Effector memory CD8-positive, alpha-beta T cell (primary cell): ENCODE results near the gene CAPN9.

ENCODE experiments used
- ATAC-seq: fragments of 150-1000 bp; cut with Tn5 transposase; replicated peaks from 2 replicates; pipeline ENCODE4 v1.10.0; 2021; ENCODE audit warnings: mild to moderate bottlenecking, moderate library complexity
- DNase-seq, 3 experiments: peaks; one replicate each; pipeline ENCODE4 v3.0.0; 2021
- H3K27ac Mint-ChIP-seq, 2 donors: one replicate each; pipeline ENCODE4 v1.8.0; 2022; ENCODE audit warnings: mild to moderate bottlenecking in 2 of 2, mixed read lengths in 2 of 2, moderate library complexity in 2 of 2
- H3K27me3 Mint-ChIP-seq, 2 donors: one replicate each; pipeline ENCODE4 v1.8.0; 2022; ENCODE audit warnings: mixed read lengths in 2 of 2
- H3K36me3 Mint-ChIP-seq: one replicate; pipeline ENCODE4 v1.8.0; 2022; ENCODE audit warnings: mild to moderate bottlenecking, moderate library complexity, mixed read lengths; ENCODE audit not compliant: insufficient read depth
- H3K4me1 Mint-ChIP-seq, 2 donors: one replicate each; pipeline ENCODE4 v1.8.0; 2022; ENCODE audit warnings: low read depth in 2 of 2, mixed read lengths in 2 of 2
- H3K4me3 Mint-ChIP-seq, 2 donors: one replicate each; pipeline ENCODE4 v1.8.0; 2022; ENCODE audit warnings: mild to moderate bottlenecking in 2 of 2, mixed read lengths in 2 of 2, moderate library complexity in 2 of 2
- H3K9me3 Mint-ChIP-seq, 2 donors: one replicate each; pipeline ENCODE4 v1.8.0; 2022; ENCODE audit warnings: mixed read lengths in 2 of 2

The CAPN9 gene

GRCh38 chr1:230826166-230826875 is 79.1 kb downstream of the CAPN9 start:
- no peak for ATAC-seq

GRCh38 chr1:230827081-230827681 is 80.0 kb downstream of the CAPN9 start:
- Mint-ChIP-seq H3K27me3 (peaks cover 11 to 44% of the 10 kb centered on the region in 2 donors), H3K4me3 (no peak overlapping the region), H3K4me1 (no peaks in the 10 kb centered on the region), H3K9me3 (no peaks in the 10 kb centered on the region), H3K36me3 (no peaks in the 10 kb centered on the region), H3K27ac (no peak overlapping the region)
- DNase-seq (no peak), ATAC-seq (no peak)

More at GRCh38 chr1:230826166-230826875, 79.1 kb downstream of the CAPN9 start:
- no peaks in the 10 kb centered on the region for H3K9me3 Mint-ChIP-seq
- no peak overlapping the region for H3K27ac Mint-ChIP-seq
- no peaks in the 10 kb centered on the region for H3K4me1 Mint-ChIP-seq
- DNase-seq = no peak
- H3K4me3 Mint-ChIP-seq = no peak overlapping the region
- H3K27me3 Mint-ChIP-seq = peaks cover 15 to 46% of the 10 kb centered on the region in 2 donors
- H3K36me3 Mint-ChIP-seq = no peaks in the 10 kb centered on the region

- no peaks in the 10 kb centered on the region for H3K9me3 Mint-ChIP-seq
- no peak overlapping the region for H3K4me3 Mint-ChIP-seq
- no peak overlapping the region for H3K27ac Mint-ChIP-seq
- H3K4me1 Mint-ChIP-seq = no peaks in the 10 kb centered on the region
- DNase-seq (no peak), ATAC-seq (no peak)
- H3K27me3 Mint-ChIP-seq = peaks cover 14 to 50% of the 10 kb centered on the region in 2 donors
- no peaks in the 10 kb centered on the region for H3K36me3 Mint-ChIP-seq
These were observed 80.6 kb downstream of the CAPN9 start for GRCh38 chr1:230827801-230828200.

GRCh38 chr1:230828421-230828820 is 81.2 kb downstream of the CAPN9 start:
- no peak overlapping the region for H3K27ac Mint-ChIP-seq
- ATAC-seq = no peak
- H3K9me3 Mint-ChIP-seq = no peaks in the 10 kb centered on the region

GRCh38 chr1:230831771-230832170 is 84.6 kb downstream of the CAPN9 start:
- Mint-ChIP-seq H3K9me3 (no peaks in the 10 kb centered on the region), H3K36me3 (peaks cover 2% of the 10 kb centered on the region), H3K27me3 (peaks cover 32 to 43% of the 10 kb centered on the region in 2 donors), H3K4me1 (no peaks in the 10 kb centered on the region), H3K27ac (no peak overlapping the region), H3K4me3 (no peak overlapping the region)
- no peak for ATAC-seq
- no peak for DNase-seq

More at GRCh38 chr1:230828421-230828820, 81.2 kb downstream of the CAPN9 start:
- Mint-ChIP-seq H3K27me3 (peaks cover 19 to 56% of the 10 kb centered on the region in 2 donors), H3K4me3 (no peak overlapping the region), H3K36me3 (no peaks in the 10 kb centered on the region), H3K4me1 (no peaks in the 10 kb centered on the region)
- no peak for DNase-seq

- H3K27me3 Mint-ChIP-seq = peaks cover 32 to 36% of the 10 kb centered on the region in 2 donors
- no peak for DNase-seq
These were observed 85.3 kb downstream of the CAPN9 start for GRCh38 chr1:230832476-230832875.

GRCh38 chr1:230833511-230833910 is 86.3 kb downstream of the CAPN9 start:
- H3K9me3 Mint-ChIP-seq = no peaks in the 10 kb centered on the region

More at GRCh38 chr1:230832476-230832875, 85.3 kb downstream of the CAPN9 start:
- no peaks in the 10 kb centered on the region for H3K4me1 Mint-ChIP-seq
- no peak overlapping the region for H3K27ac Mint-ChIP-seq
- ATAC-seq = no peak
- no peaks in the 10 kb centered on the region for H3K9me3 Mint-ChIP-seq
- H3K36me3 Mint-ChIP-seq = peaks cover 7% of the 10 kb centered on the region
- H3K4me3 Mint-ChIP-seq = no peak overlapping the region

GRCh38 chr1:230834292-230834691 is 87.1 kb downstream of the CAPN9 start:
- Mint-ChIP-seq H3K27ac (no peak overlapping the region), H3K4me3 (no peak overlapping the region), H3K36me3 (peaks cover 11% of the 10 kb centered on the region), H3K9me3 (no peaks in the 10 kb centered on the region), H3K27me3 (peaks cover 32% of the 10 kb centered on the region in 2 donors), H3K4me1 (no peaks in the 10 kb centered on the region)
- no peak for ATAC-seq
- DNase-seq = no peak

More at GRCh38 chr1:230833511-230833910, 86.3 kb downstream of the CAPN9 start:
- Mint-ChIP-seq H3K36me3 (peaks cover 11% of the 10 kb centered on the region), H3K4me3 (no peak overlapping the region), H3K27me3 (peaks cover 32% of the 10 kb centered on the region in 2 donors), H3K27ac (no peak overlapping the region), H3K4me1 (no peaks in the 10 kb centered on the region)
- DNase-seq (no peak), ATAC-seq (no peak)

GRCh38 chr1:230836347-230836746 is 89.2 kb downstream of the CAPN9 start:
- no peaks in the 10 kb centered on the region for H3K9me3 Mint-ChIP-seq
- DNase-seq = no peak
- peaks cover 32% of the 10 kb centered on the region in 2 donors for H3K27me3 Mint-ChIP-seq
- no peaks in the 10 kb centered on the region for H3K4me1 Mint-ChIP-seq
- H3K36me3 Mint-ChIP-seq = peaks cover 11% of the 10 kb centered on the region
- H3K27ac Mint-ChIP-seq = no peak overlapping the region
- no peak for ATAC-seq
- no peak overlapping the region for H3K4me3 Mint-ChIP-seq

GRCh38 chr1:230836793-230837192 is 89.6 kb downstream of the CAPN9 start:
- Mint-ChIP-seq H3K36me3 (peaks cover 11% of the 10 kb centered on the region), H3K4me1 (no peaks in the 10 kb centered on the region), H3K9me3 (no peaks in the 10 kb centered on the region), H3K27me3 (peaks cover 30 to 31% of the 10 kb centered on the region in 2 donors), H3K4me3 (no peak overlapping the region), H3K27ac (no peak overlapping the region)
- ATAC-seq (no peak), DNase-seq (no peak)

- Mint-ChIP-seq H3K27me3 (peaks cover 6 to 11% of the 10 kb centered on the region in 2 donors), H3K27ac (no peak overlapping the region), H3K36me3 (peaks cover 12% of the 10 kb centered on the region), H3K4me3 (no peak overlapping the region), H3K9me3 (no peaks in the 10 kb centered on the region), H3K4me1 (no peaks in the 10 kb centered on the region)
- DNase-seq (no peak), ATAC-seq (no peak)
These were observed 92.0 kb downstream of the CAPN9 start for GRCh38 chr1:230839173-230839572.

GRCh38 chr1:230842801-230843200 is 95.6 kb downstream of the CAPN9 start:
- H3K4me1 Mint-ChIP-seq = no peaks in the 10 kb centered on the region

GRCh38 chr1:230843503-230844309 is 96.5 kb downstream of the CAPN9 start:
- peaks cover 3% of the 10 kb centered on the region for H3K36me3 Mint-ChIP-seq
- no peak for DNase-seq
- no peaks in the 10 kb centered on the region for H3K4me1 Mint-ChIP-seq
- no peak overlapping the region for H3K4me3 Mint-ChIP-seq
- no peaks in the 10 kb centered on the region for H3K9me3 Mint-ChIP-seq
- ATAC-seq = no peak
- H3K27me3 Mint-ChIP-seq = no peaks in the 10 kb centered on the region
- no peak overlapping the region for H3K27ac Mint-ChIP-seq

More at GRCh38 chr1:230842801-230843200, 95.6 kb downstream of the CAPN9 start:
- H3K4me3 Mint-ChIP-seq = no peak overlapping the region
- ATAC-seq (no peak), DNase-seq (no peak)
- no peaks in the 10 kb centered on the region for H3K27me3 Mint-ChIP-seq
- no peak overlapping the region for H3K27ac Mint-ChIP-seq
- no peaks in the 10 kb centered on the region for H3K9me3 Mint-ChIP-seq
- peaks cover 7% of the 10 kb centered on the region for H3K36me3 Mint-ChIP-seq
